ENCODE data around the gene IL5. TPM values are rescaled to one million over a fixed set of nuclear protein-coding genes. Genes with fewer than 3 reads are reported as not detected.

IL5 gene
- polyA plus RNA-seq, 1 donor from 2014 or later, result not detected

- no peak overlapping the region for H3K9ac ChIP-seq (ENCODE audit: low read length)
- H3K27me3 ChIP-seq (ENCODE audit: insufficient read depth, low read depth, low read length), result peaks cover 6% of the 10 kb centered on the region
- no peaks in the 10 kb centered on the region for H3K9me3 ChIP-seq (ENCODE audit: low read length)
- H3K4me2 ChIP-seq (ENCODE audit: low read length), result no peak overlapping the region
- no peak overlapping the region for H3K4me3 ChIP-seq (ENCODE audit: low read length)
- no peaks in the 10 kb centered on the region for H4K20me1 ChIP-seq (ENCODE audit: insufficient read depth)
- H2AFZ ChIP-seq (ENCODE audit: low read depth, low read length), result no peak overlapping the region
- no peaks in the 10 kb centered on the region for H3K79me2 ChIP-seq (replicated peaks; ENCODE audit: insufficient read depth, low read length)
- TF ChIP-seq RAD21 (conservative IDR thresholded peaks at IDR 0.05) (no peak), CTCF (IDR thresholded peaks at IDR 0.05; ENCODE audit: poor library complexity, severe bottlenecking) (no peak), TAF1 (IDR thresholded peaks at IDR 0.05; ENCODE audit: low read depth) (no peak), EZH2 (IDR thresholded peaks at IDR 0.05; ENCODE audit: borderline replicate concordance, insufficient read depth, low read length, poor library complexity, severe bottlenecking) (no peak), POLR2AphosphoS5 (IDR thresholded peaks at IDR 0.05) (no peak), MXI1 (conservative IDR thresholded peaks at IDR 0.05; ENCODE audit: poor library complexity, severe bottlenecking) (no peak), SMC3 (conservative IDR thresholded peaks at IDR 0.05; ENCODE audit: poor library complexity) (no peak), REST (IDR thresholded peaks at IDR 0.05; ENCODE audit: borderline replicate concordance) (no peak), EP300 (conservative IDR thresholded peaks at IDR 0.05; ENCODE audit: poor library complexity, severe bottlenecking) (no peak)
- no peaks in the 10 kb centered on the region for H3F3A ChIP-seq (ENCODE audit: insufficient read depth, low read length, poor library complexity, severe bottlenecking)
- H3K36me3 ChIP-seq (ENCODE audit: insufficient read depth, low read length), result no peaks in the 10 kb centered on the region
- H3K9me2 ChIP-seq (ENCODE audit: insufficient read depth, low read length), result no peaks in the 10 kb centered on the region
- H3K27ac ChIP-seq (ENCODE audit: low read length), result no peak overlapping the region
These were observed 41.1 kb downstream of the IL5 start for GRCh38 chr5:132501961-132502931.

GRCh38 chr5:132501629-132501956 lies 41.7 kb downstream of the IL5 start:
- Histone ChIP-seq H3K9me3 (ENCODE audit: low read length) (no peaks in the 10 kb centered on the region), H3K27me3 (ENCODE audit: insufficient read depth, low read depth, low read length) (peaks cover 13% of the 10 kb centered on the region), H3K9ac (ENCODE audit: low read length) (no peak overlapping the region), H3K36me3 (ENCODE audit: insufficient read depth, low read length) (no peaks in the 10 kb centered on the region), H3F3A (ENCODE audit: insufficient read depth, low read length, poor library complexity, severe bottlenecking) (no peaks in the 10 kb centered on the region), H3K79me2 (replicated peaks; ENCODE audit: insufficient read depth, low read length) (no peaks in the 10 kb centered on the region), H4K20me1 (ENCODE audit: insufficient read depth) (no peaks in the 10 kb centered on the region), H3K9me2 (ENCODE audit: insufficient read depth, low read length) (no peaks in the 10 kb centered on the region), H3K4me2 (ENCODE audit: low read length) (no peak overlapping the region), H2AFZ (ENCODE audit: low read depth, low read length) (no peak overlapping the region), H3K4me3 (ENCODE audit: low read length) (no peak overlapping the region), H3K27ac (ENCODE audit: low read length) (no peak overlapping the region)
- TF ChIP-seq EP300 (conservative IDR thresholded peaks at IDR 0.05; ENCODE audit: poor library complexity, severe bottlenecking), result no peak
- no peak for TF ChIP-seq EZH2 (IDR thresholded peaks at IDR 0.05; ENCODE audit: borderline replicate concordance, insufficient read depth, low read length, poor library complexity, severe bottlenecking)
- TF ChIP-seq MXI1 (conservative IDR thresholded peaks at IDR 0.05; ENCODE audit: poor library complexity, severe bottlenecking), result no peak
- no peak for TF ChIP-seq POLR2AphosphoS5 (IDR thresholded peaks at IDR 0.05)
- no peak for TF ChIP-seq CTCF (IDR thresholded peaks at IDR 0.05; ENCODE audit: poor library complexity, severe bottlenecking)
- no peak for TF ChIP-seq TAF1 (IDR thresholded peaks at IDR 0.05; ENCODE audit: low read depth)
- TF ChIP-seq SMC3 (conservative IDR thresholded peaks at IDR 0.05; ENCODE audit: poor library complexity), result no peak
- TF ChIP-seq RAD21 (conservative IDR thresholded peaks at IDR 0.05), result no peak
- no peak for TF ChIP-seq REST (IDR thresholded peaks at IDR 0.05; ENCODE audit: borderline replicate concordance)
